22Rv1 (cell line): ENCODE measurements around the gene MFF.

ENCODE experiments used
- CTCF ChIP-seq: fragments of 450-650 bp; IDR thresholded peaks from 2 replicates; pipeline ENCODE4 v1.5.1; 2017; ENCODE audit warnings: mild to moderate bottlenecking
- ZFX ChIP-seq: fragments of 450-650 bp; IDR thresholded peaks from 2 replicates; pipeline ENCODE4 v1.6.1; 2017; ENCODE audit warnings: antibody characterized with exemption, borderline replicate concordance

GRCh38 chr2:227339098-227339599 is 14.1 kb downstream of the MFF start:
- TF ChIP-seq CTCF (no peak), ZFX (no peak)
